ENCODE measurements around the gene STARD9. TPM values are rescaled to one million over a fixed set of nuclear protein-coding genes. Genes with fewer than 3 reads are reported as not detected.
A peak's percentile ranks its signal among the peaks of the same experiment; 100 is the strongest.

STARD9 gene
- total and polyA plus RNA-seq, 2 of the 4 experiments (the other 2 are of a cell fraction): 2.0 to 3.2 TPM

- no peak overlapping the region for H3K4me3 ChIP-seq (ENCODE audit: insufficient read depth, low read depth, low read length)
- H3K4me1 ChIP-seq (ENCODE audit: control insufficient read depth, insufficient read depth, low read length): peaks cover 6% of the 10 kb centered on the region
- H2BK20ac ChIP-seq (ENCODE audit: low read depth, low read length): no peak overlapping the region
- WGBS, 2 experiments (ENCODE audit: extremely low coverage in 2 of 2, insufficient read length in 1 of 2): no CpG with 5 or more reads among the region's 1 CpG
- H3K9ac ChIP-seq (ENCODE audit: low read depth, low read length): no peak overlapping the region
- no peak for ATAC-seq (ENCODE audit: low read depth)
- no peak overlapping the region for H4K5ac ChIP-seq (ENCODE audit: low read depth, low read length)
- H2AK9ac ChIP-seq (replicated peaks; ENCODE audit: low read depth, low read length, poor library complexity): no peak overlapping the region
- H4K91ac ChIP-seq (ENCODE audit: insufficient read depth, low read depth, low read length): no peak overlapping the region
- no peaks in the 10 kb centered on the region for H3K27me3 ChIP-seq (ENCODE audit: control insufficient read depth, insufficient read depth, low read length)
- H3K56ac ChIP-seq (ENCODE audit: extremely low read depth, insufficient read depth, low read length): no peak overlapping the region
- no peak overlapping the region; the same call in 1 of the 2 replicates for H3K23ac ChIP-seq (ENCODE audit: low read depth, low read length)
- peak overlapping the region; percentile 61 for H3K4me2 ChIP-seq (ENCODE audit: low read depth, low read length)
- intact Hi-C loops (cut with micrococcal nuclease): loop anchor here (5.0 kb wide), 1 partner anchor 75 kb away; no protein-coding TSS in a partner anchor
- no peaks in the 10 kb centered on the region for H4K20me1 ChIP-seq (ENCODE audit: insufficient read depth, low read length)
- no peak overlapping the region for H4K8ac ChIP-seq (ENCODE audit: low read depth in 2 of 2, low read length in 2 of 2)
- dilution Hi-C loops (cut with HindIII; ENCODE audit: low sequenced_read_pairs, unreplicated experiment): no loop called here
- no peak overlapping the region for H3K18ac ChIP-seq (ENCODE audit: low read depth, low read length)
- no peaks in the 10 kb centered on the region for H3K9me3 ChIP-seq (ENCODE audit: control insufficient read depth, insufficient read depth, low read length)
- H2AFZ ChIP-seq (replicated peaks; ENCODE audit: low read length, poor library complexity): no peak overlapping the region
- TF ChIP-seq RCOR1 (IDR thresholded peaks at IDR 0.05; ENCODE audit: insufficient replicate concordance, low read length) (no peak), RAD21 (IDR thresholded peaks at IDR 0.05; ENCODE audit: low read length) (no peak), BHLHE40 (IDR thresholded peaks at IDR 0.05; ENCODE audit: low read depth, low read length) (no peak), MAFK (IDR thresholded peaks at IDR 0.05; ENCODE audit: low read depth, low read length) (no peak), FOS (IDR thresholded peaks at IDR 0.05; ENCODE audit: low read depth, low read length) (no peak), MXI1 (IDR thresholded peaks at IDR 0.05; ENCODE audit: borderline replicate concordance, low read depth, low read length) (no peak), CEBPB (IDR thresholded peaks at IDR 0.05; ENCODE audit: low read depth, low read length) (no peak), ELK1 (IDR thresholded peaks at IDR 0.05; ENCODE audit: borderline replicate concordance, low read depth, low read length) (no peak), NFE2L2 (IDR thresholded peaks at IDR 0.05; ENCODE audit: low read depth, low read length) (no peak), MAZ (IDR thresholded peaks at IDR 0.05; ENCODE audit: borderline replicate concordance, low read depth, low read length) (no peak), CTCF (conservative IDR thresholded peaks at IDR 0.05; ENCODE audit: low read depth, low read length) (no peak), RFX5 (IDR thresholded peaks at IDR 0.05; ENCODE audit: low read depth, low read length) (no peak), SMC3 (IDR thresholded peaks at IDR 0.05; ENCODE audit: low read depth, low read length) (no peak), CHD1 (IDR thresholded peaks at IDR 0.05; ENCODE audit: low read depth, low read length) (no peak), POLR2A (IDR thresholded peaks at IDR 0.05; ENCODE audit: low read depth, low read length) (no peak)
- TF ChIP-seq, protein P1, sequence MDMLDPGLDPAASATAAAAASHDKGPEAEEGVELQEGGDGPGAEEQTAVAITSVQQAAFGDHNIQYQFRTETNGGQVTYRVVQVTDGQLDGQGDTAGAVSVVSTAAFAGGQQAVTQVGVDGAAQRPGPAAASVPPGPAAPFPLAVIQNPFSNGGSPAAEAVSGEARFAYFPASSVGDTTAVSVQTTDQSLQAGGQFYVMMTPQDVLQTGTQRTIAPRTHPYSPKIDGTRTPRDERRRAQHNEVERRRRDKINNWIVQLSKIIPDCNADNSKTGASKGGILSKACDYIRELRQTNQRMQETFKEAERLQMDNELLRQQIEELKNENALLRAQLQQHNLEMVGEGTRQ (IDR thresholded peaks at IDR 0.05; ENCODE audit: low read depth, low read length): no peak
- H2BK15ac ChIP-seq (ENCODE audit: low read depth, low read length): no peak overlapping the region
- no peak overlapping the region for H3K27ac ChIP-seq (ENCODE audit: insufficient read depth, low read length)
- no peaks in the 10 kb centered on the region for H3K36me3 ChIP-seq (ENCODE audit: control insufficient read depth, insufficient read depth, low read length)
- H3K9me1 ChIP-seq (ENCODE audit: insufficient read depth, low read length): 0 out of 2 replicates have a peak, but pooled peaks cover 4% of the 10 kb centered on the region
- in situ Hi-C loops (cut with MboI; ENCODE audit: low sequenced_read_pairs): no loop called here
- POLR2A ChIA-PET (ENCODE audit: unreplicated experiment): no interaction called here
- H3K79me1 ChIP-seq (ENCODE audit: low read depth in 1 of 2, low read length in 2 of 2): peaks cover 27 to 45% of the 10 kb centered on the region in 2 experiments
- H2AK5ac ChIP-seq (ENCODE audit: low read depth, low read length): no peak overlapping the region
- no TSS peak for BruUV-seq (replicated peaks)
- no peak overlapping the region for H2BK120ac ChIP-seq (ENCODE audit: low read depth, low read length)
- H3K14ac ChIP-seq (replicated peaks; ENCODE audit: low read depth, low read length): no peak overlapping the region
- H3K4ac ChIP-seq (ENCODE audit: low read depth, low read length): no peak overlapping the region
- CTCF ChIA-PET: interaction anchor here (0.9 kb wide), 1 partner anchor 14 kb away, joined by 3 read pairs; no protein-coding TSS in a partner anchor
- no peak overlapping the region for H2BK5ac ChIP-seq (ENCODE audit: low read depth, low read length, poor library complexity, severe bottlenecking)
- peak; percentile 79 for DNase-seq
Measured at GRCh38 chr15:42577514-42578031, 2.2 kb downstream of the STARD9 start.

All from IMR-90 (cell line).